WTC11 (cell line): ENCODE results near the gene SHISAL1. TPM values are rescaled to one million over a fixed set of nuclear protein-coding genes. Genes with fewer than 3 reads are reported as not detected.

Experiments used
- ATAC-seq: fragments of 200-7000 bp; cut with Tn5 transposase; 2 replicates; pipeline ENCODE4 v1.10.0; 2021; ENCODE audit warnings: mild to moderate bottlenecking, moderate library complexity
- CTCF ChIA-PET: fragments of 300-600 bp; sonication (Branson Sonifier 250); formaldehyde crosslinking; loops from one replicate; lab custom pipeline; 2021; ENCODE audit warnings: antibody characterized with exemption; lab: Charles Lee
- POLR2A ChIA-PET: fragments of 350-600 bp; sonication (Branson Sonifier 250); formaldehyde crosslinking; loops from one replicate; lab custom pipeline; 2021; ENCODE audit warnings: antibody characterized with exemption; lab: Charles Lee
- DNase-seq: peaks from one replicate; pipeline ENCODE4 v3.0.0; 2021; ENCODE audit warnings: low spot score
- H3K27ac Mint-ChIP-seq: 2 replicates; pipeline ENCODE4 v1.8.0; 2021; ENCODE audit warnings: mixed read lengths
- H3K27me3 Mint-ChIP-seq: 2 replicates; pipeline ENCODE4 v1.8.0; 2021; ENCODE audit warnings: low read depth, mild to moderate bottlenecking, moderate library complexity, mixed read lengths
- H3K36me3 Mint-ChIP-seq: 2 replicates; pipeline ENCODE4 v1.8.0; 2021; ENCODE audit warnings: mixed read lengths
- H3K4me1 Mint-ChIP-seq: 2 replicates; pipeline ENCODE4 v1.8.0; 2022; ENCODE audit warnings: mixed read lengths
- H3K4me3 Mint-ChIP-seq: 2 replicates; pipeline ENCODE4 v1.8.0; 2021; ENCODE audit warnings: mild to moderate bottlenecking, moderate library complexity, mixed read lengths
- H3K9me3 Mint-ChIP-seq: 2 replicates; pipeline ENCODE4 v1.8.0; 2021; ENCODE audit warnings: mixed read lengths
- CBFB ChIP-seq: sonication (generic); formaldehyde crosslinking; IDR thresholded peaks from 2 replicates; pipeline ENCODE4 v1.8.1; 2022; ENCODE audit warnings: mild to moderate bottlenecking, low read depth, missing genetic modification reagents
- ETV6 ChIP-seq: sonication (generic); formaldehyde crosslinking; IDR thresholded peaks from 2 replicates; pipeline ENCODE4 v1.8.1; 2022; ENCODE audit warnings: mild to moderate bottlenecking, missing genetic modification reagents
- FOXJ3 ChIP-seq: sonication (generic); formaldehyde crosslinking; IDR thresholded peaks from 2 replicates; pipeline ENCODE4 v1.9.0; 2021; ENCODE audit warnings: missing genetic modification reagents, mild to moderate bottlenecking, borderline replicate concordance
- GTF2I ChIP-seq: fragments of 250-450 bp; sonication (Bioruptor Pico); conservative IDR thresholded peaks from 2 replicates; pipeline ENCODE4 v1.4.0; 2021; ENCODE audit warnings: mild to moderate bottlenecking
- MXD4 ChIP-seq: fragments of 250-450 bp; sonication (Bioruptor Pico); IDR thresholded peaks from 2 replicates; pipeline ENCODE4 v1.8.0; 2021; ENCODE audit warnings: mild to moderate bottlenecking, moderate library complexity, borderline replicate concordance
- NR1H2 ChIP-seq: sonication (generic); formaldehyde crosslinking; IDR thresholded peaks from 2 replicates; pipeline ENCODE4 v1.9.0; 2021; ENCODE audit warnings: mild to moderate bottlenecking, moderate library complexity, missing genetic modification reagents
- NR2C2 ChIP-seq: sonication (generic); formaldehyde crosslinking; IDR thresholded peaks from 2 replicates; pipeline ENCODE4 v1.8.0; 2022; ENCODE audit warnings: mild to moderate bottlenecking, missing genetic modification reagents
- PRRX2 ChIP-seq: fragments of 250-450 bp; sonication (Bioruptor Pico); IDR thresholded peaks from 2 replicates; pipeline ENCODE4 v1.8.0; 2021; ENCODE audit warnings: mild to moderate bottlenecking
- SOX15 ChIP-seq: fragments of 250-450 bp; sonication (Bioruptor Pico); IDR thresholded peaks from 2 replicates; pipeline ENCODE4 v1.9.0; 2021; ENCODE audit warnings: mild to moderate bottlenecking
- ZNF121 ChIP-seq: sonication (generic); formaldehyde crosslinking; IDR thresholded peaks from 2 replicates; pipeline ENCODE4 v1.8.0; 2023; ENCODE audit warnings: missing genetic modification reagents
- ZNF396 ChIP-seq: fragments of 250-450 bp; sonication (Bioruptor Pico); IDR thresholded peaks from 2 replicates; pipeline ENCODE4 v1.8.0; 2021; ENCODE audit warnings: mild to moderate bottlenecking, moderate library complexity, borderline replicate concordance
- ZNF423 ChIP-seq: fragments of 250-450 bp; sonication (Bioruptor Pico); IDR thresholded peaks from 2 replicates; pipeline ENCODE4 v2.1.2; 2022; ENCODE audit warnings: mild to moderate bottlenecking, moderate library complexity
- total RNA-seq: library from RNA; stranded (reverse); gene quantifications from 3 replicates; pipeline ENCODE4 v1.2.3, GENCODE V29; 2021
- TF ChIP-seq, protein P1 (sequence below): sonication (generic); formaldehyde crosslinking; conservative IDR thresholded peaks from 2 replicates; pipeline ENCODE4 v1.8.1; 2022; ENCODE audit warnings: mild to moderate bottlenecking, missing genetic modification reagents
- TF ChIP-seq, protein P2 (sequence below): sonication (generic); formaldehyde crosslinking; IDR thresholded peaks from 2 replicates; pipeline ENCODE4 v1.8.1; 2023; ENCODE audit warnings: mild to moderate bottlenecking, missing genetic modification reagents, moderate library complexity
- TF ChIP-seq, protein P3 (sequence below): sonication (generic); formaldehyde crosslinking; IDR thresholded peaks from 2 replicates; pipeline ENCODE4 v1.8.1; 2023; ENCODE audit warnings: mild to moderate bottlenecking, missing genetic modification reagents
- TF ChIP-seq, protein P4 (sequence below): fragments of 250-450 bp; sonication (Bioruptor Pico); IDR thresholded peaks from 2 replicates; pipeline ENCODE4 v1.8.0; 2021; ENCODE audit warnings: mild to moderate bottlenecking
- TF ChIP-seq, protein P5 (sequence below): fragments of 200-600 bp; IDR thresholded peaks from 2 replicates; pipeline ENCODE4 v1.8.0; 2022; ENCODE audit warnings: antibody characterized with exemption
- TF ChIP-seq, protein P6 (sequence below): sonication (generic); formaldehyde crosslinking; IDR thresholded peaks from 2 replicates; pipeline ENCODE4 v1.8.0; 2022; ENCODE audit warnings: mild to moderate bottlenecking, missing genetic modification reagents
- TF ChIP-seq, protein P7 (sequence below): sonication (generic); formaldehyde crosslinking; IDR thresholded peaks from 2 replicates; pipeline ENCODE4 v1.8.1; 2022; ENCODE audit warnings: mild to moderate bottlenecking, moderate library complexity, missing genetic modification reagents
- TF ChIP-seq, protein P8 (sequence below): fragments of 250-450 bp; sonication (Bioruptor Pico); IDR thresholded peaks from 2 replicates; pipeline ENCODE4 v1.9.0; 2021; ENCODE audit warnings: moderate library complexity, mild to moderate bottlenecking, inconsistent platforms, borderline replicate concordance
- TF ChIP-seq, protein P9 (sequence below): sonication (generic); formaldehyde crosslinking; IDR thresholded peaks from 2 replicates; pipeline ENCODE4 v1.8.1; 2023; ENCODE audit warnings: mild to moderate bottlenecking, moderate library complexity, missing genetic modification reagents

SHISAL1 gene
- total RNA-seq, 1 experiment from 2014 or later: 2.7 TPM

DNA sequence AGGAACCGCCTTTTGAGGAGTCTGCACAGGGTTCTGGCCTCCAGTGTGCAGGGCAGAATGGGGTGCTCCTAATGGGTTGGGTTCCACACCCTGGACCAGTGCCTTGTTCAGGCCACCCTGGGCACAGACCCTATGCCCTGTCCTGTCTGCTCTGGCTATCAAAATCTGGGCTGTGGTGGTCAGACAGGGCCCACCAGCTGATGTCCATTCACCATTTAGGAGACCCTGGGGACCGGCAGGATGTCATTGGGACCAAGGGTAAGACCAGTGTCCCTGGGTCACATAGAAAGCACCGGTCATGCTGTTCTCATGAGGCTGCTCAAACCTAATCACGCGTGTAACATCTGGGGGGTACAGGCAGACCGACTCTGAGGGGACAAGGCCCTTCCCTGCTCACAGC, 94.7 kb downstream of the SHISAL1 start:
- Mint-ChIP-seq H3K27me3 (no peaks in the 10 kb centered on the region), H3K36me3 (peaks cover 4% of the 10 kb centered on the region), H3K4me1 (no peaks in the 10 kb centered on the region), H3K4me3 (no peak overlapping the region), H3K27ac (no peak overlapping the region), H3K9me3 (peaks cover 9% of the 10 kb centered on the region)
- ATAC-seq (no peak), DNase-seq (no peak)
- TF ChIP-seq, protein P1, sequence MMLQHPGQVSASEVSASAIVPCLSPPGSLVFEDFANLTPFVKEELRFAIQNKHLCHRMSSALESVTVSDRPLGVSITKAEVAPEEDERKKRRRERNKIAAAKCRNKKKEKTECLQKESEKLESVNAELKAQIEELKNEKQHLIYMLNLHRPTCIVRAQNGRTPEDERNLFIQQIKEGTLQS: no peak
- TF ChIP-seq, protein P2, sequence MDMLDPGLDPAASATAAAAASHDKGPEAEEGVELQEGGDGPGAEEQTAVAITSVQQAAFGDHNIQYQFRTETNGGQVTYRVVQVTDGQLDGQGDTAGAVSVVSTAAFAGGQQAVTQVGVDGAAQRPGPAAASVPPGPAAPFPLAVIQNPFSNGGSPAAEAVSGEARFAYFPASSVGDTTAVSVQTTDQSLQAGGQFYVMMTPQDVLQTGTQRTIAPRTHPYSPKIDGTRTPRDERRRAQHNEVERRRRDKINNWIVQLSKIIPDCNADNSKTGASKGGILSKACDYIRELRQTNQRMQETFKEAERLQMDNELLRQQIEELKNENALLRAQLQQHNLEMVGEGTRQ (CRISPR knock-in tag): no peak
- TF ChIP-seq NR2C2 (CRISPR knock-in tag): no peak
- TF ChIP-seq, protein P3, sequence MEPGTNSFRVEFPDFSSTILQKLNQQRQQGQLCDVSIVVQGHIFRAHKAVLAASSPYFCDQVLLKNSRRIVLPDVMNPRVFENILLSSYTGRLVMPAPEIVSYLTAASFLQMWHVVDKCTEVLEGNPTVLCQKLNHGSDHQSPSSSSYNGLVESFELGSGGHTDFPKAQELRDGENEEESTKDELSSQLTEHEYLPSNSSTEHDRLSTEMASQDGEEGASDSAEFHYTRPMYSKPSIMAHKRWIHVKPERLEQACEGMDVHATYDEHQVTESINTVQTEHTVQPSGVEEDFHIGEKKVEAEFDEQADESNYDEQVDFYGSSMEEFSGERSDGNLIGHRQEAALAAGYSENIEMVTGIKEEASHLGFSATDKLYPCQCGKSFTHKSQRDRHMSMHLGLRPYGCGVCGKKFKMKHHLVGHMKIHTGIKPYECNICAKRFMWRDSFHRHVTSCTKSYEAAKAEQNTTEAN: no peak
- TF ChIP-seq ZNF396: no peak
- no peak for TF ChIP-seq NR1H2 (CRISPR knock-in tag)
- TF ChIP-seq, protein P4, sequence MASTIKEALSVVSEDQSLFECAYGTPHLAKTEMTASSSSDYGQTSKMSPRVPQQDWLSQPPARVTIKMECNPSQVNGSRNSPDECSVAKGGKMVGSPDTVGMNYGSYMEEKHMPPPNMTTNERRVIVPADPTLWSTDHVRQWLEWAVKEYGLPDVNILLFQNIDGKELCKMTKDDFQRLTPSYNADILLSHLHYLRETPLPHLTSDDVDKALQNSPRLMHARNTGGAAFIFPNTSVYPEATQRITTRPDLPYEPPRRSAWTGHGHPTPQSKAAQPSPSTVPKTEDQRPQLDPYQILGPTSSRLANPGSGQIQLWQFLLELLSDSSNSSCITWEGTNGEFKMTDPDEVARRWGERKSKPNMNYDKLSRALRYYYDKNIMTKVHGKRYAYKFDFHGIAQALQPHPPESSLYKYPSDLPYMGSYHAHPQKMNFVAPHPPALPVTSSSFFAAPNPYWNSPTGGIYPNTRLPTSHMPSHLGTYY: no peak
- no peak for TF ChIP-seq PRRX2 (CRISPR knock-in tag)
- no peak for TF ChIP-seq FOXJ3 (CRISPR knock-in tag)
- TF ChIP-seq, protein P5, sequence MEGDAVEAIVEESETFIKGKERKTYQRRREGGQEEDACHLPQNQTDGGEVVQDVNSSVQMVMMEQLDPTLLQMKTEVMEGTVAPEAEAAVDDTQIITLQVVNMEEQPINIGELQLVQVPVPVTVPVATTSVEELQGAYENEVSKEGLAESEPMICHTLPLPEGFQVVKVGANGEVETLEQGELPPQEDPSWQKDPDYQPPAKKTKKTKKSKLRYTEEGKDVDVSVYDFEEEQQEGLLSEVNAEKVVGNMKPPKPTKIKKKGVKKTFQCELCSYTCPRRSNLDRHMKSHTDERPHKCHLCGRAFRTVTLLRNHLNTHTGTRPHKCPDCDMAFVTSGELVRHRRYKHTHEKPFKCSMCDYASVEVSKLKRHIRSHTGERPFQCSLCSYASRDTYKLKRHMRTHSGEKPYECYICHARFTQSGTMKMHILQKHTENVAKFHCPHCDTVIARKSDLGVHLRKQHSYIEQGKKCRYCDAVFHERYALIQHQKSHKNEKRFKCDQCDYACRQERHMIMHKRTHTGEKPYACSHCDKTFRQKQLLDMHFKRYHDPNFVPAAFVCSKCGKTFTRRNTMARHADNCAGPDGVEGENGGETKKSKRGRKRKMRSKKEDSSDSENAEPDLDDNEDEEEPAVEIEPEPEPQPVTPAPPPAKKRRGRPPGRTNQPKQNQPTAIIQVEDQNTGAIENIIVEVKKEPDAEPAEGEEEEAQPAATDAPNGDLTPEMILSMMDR: no peak
- TF ChIP-seq, protein P6, sequence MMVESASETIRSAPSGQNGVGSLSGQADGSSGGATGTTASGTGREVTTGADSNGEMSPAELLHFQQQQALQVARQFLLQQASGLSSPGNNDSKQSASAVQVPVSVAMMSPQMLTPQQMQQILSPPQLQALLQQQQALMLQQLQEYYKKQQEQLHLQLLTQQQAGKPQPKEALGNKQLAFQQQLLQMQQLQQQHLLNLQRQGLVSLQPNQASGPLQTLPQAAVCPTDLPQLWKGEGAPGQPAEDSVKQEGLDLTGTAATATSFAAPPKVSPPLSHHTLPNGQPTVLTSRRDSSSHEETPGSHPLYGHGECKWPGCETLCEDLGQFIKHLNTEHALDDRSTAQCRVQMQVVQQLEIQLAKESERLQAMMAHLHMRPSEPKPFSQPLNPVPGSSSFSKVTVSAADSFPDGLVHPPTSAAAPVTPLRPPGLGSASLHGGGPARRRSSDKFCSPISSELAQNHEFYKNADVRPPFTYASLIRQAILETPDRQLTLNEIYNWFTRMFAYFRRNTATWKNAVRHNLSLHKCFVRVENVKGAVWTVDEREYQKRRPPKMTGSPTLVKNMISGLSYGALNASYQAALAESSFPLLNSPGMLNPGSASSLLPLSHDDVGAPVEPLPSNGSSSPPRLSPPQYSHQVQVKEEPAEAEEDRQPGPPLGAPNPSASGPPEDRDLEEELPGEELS (CRISPR knock-in tag): no peak
- TF ChIP-seq ZNF423: no peak
- TF ChIP-seq, protein P7, sequence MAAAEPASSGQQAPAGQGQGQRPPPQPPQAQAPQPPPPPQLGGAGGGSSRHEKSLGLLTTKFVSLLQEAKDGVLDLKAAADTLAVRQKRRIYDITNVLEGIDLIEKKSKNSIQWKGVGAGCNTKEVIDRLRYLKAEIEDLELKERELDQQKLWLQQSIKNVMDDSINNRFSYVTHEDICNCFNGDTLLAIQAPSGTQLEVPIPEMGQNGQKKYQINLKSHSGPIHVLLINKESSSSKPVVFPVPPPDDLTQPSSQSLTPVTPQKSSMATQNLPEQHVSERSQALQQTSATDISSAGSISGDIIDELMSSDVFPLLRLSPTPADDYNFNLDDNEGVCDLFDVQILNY: no peak
- no peak for TF ChIP-seq MXD4
- TF ChIP-seq, protein P8, sequence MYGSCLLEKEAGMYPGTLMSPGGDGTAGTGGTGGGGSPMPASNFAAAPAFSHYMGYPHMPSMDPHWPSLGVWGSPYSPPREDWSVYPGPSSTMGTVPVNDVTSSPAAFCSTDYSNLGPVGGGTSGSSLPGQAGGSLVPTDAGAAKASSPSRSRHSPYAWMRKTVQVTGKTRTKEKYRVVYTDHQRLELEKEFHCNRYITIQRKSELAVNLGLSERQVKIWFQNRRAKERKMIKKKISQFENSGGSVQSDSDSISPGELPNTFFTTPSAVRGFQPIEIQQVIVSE (CRISPR knock-in tag): no peak
- no peak for TF ChIP-seq GTF2I
- CTCF ChIA-PET: no interaction called here
- POLR2A ChIA-PET: no interaction called here

DNA sequence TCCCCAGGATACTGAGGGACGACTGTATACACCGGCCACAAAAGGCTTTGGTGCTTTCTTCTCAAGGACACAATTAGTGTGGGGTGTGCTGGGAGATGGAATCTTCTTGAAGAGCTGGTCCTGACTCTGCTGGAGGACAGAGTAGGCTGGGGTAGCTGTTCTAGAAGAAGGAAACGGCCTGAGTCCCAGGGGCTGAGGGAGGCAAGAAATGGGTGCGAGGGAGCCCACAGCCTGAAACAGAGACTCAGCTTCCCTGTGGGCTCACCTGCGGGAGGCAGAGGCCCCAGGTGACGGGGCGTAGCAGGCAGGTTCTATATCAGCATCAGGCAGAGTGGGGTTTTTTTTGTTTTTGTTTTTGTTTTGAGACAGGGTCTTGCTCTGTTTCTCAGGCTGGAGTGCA, 95.4 kb downstream of the SHISAL1 start:
- no peaks in the 10 kb centered on the region for H3K4me1 Mint-ChIP-seq
- H3K4me3 Mint-ChIP-seq: no peak overlapping the region
- H3K27me3 Mint-ChIP-seq: no peaks in the 10 kb centered on the region
- H3K27ac Mint-ChIP-seq: no peak overlapping the region
- ChIA-PET POLR2A (no interaction called here), CTCF (no interaction called here)
- peaks cover 4% of the 10 kb centered on the region for H3K36me3 Mint-ChIP-seq
- DNase-seq (no peak), ATAC-seq (no peak)
- peaks cover 9% of the 10 kb centered on the region for H3K9me3 Mint-ChIP-seq
- TF ChIP-seq ZNF121 (CRISPR knock-in tag): no peak
- TF ChIP-seq, protein P9, sequence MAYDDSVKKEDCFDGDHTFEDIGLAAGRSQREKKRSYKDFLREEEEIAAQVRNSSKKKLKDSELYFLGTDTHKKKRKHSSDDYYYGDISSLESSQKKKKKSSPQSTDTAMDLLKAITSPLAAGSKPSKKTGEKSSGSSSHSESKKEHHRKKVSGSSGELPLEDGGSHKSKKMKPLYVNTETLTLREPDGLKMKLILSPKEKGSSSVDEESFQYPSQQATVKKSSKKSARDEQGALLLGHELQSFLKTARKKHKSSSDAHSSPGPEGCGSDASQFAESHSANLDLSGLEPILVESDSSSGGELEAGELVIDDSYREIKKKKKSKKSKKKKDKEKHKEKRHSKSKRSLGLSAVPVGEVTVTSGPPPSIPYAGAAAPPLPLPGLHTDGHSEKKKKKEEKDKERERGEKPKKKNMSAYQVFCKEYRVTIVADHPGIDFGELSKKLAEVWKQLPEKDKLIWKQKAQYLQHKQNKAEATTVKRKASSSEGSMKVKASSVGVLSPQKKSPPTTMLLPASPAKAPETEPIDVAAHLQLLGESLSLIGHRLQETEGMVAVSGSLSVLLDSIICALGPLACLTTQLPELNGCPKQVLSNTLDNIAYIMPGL (CRISPR knock-in tag): no peak
- TF ChIP-seq, protein P8 (CRISPR knock-in tag): no peak
- no peak for TF ChIP-seq SOX15 (CRISPR knock-in tag)
- TF ChIP-seq, protein P6 (CRISPR knock-in tag): no peak
- TF ChIP-seq CBFB (CRISPR knock-in tag): no peak
- TF ChIP-seq ETV6: no peak
- TF ChIP-seq, protein P2 (CRISPR knock-in tag): no peak
